Measurements from ENCODE around the gene ADCYAP1. TPM values are rescaled to one million over a fixed set of nuclear protein-coding genes. Genes with fewer than 3 reads are reported as not detected.

Gene ADCYAP1
- total and polyA plus RNA-seq, 4 donors = 0.05 to 0.48 (median 0.11) TPM

DNA sequence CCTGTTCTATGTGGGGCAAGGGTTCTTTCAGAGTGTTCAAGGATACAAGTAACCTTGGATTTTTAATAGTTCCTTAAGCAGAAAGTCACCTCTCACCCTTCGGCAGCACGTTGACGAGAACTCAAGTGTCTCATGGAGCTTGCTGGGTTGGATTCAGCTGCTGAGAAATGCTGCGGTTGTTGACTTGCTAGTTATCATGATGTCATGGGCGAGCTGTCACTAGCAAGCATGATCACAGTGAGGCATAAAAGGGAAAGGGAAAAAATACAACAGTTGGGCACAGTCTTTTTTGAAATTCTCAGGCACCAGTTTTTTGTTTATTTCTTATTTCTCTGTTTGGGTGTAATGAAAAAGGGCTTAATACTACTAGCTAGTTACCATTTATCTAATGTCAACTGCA lies 53.2 kb downstream of the ADCYAP1 start:
- no peak for DNase-seq
- 75 to 89% methylated on average over 5 of the region's 5 CpGs for WGBS, 2 donors

GRCh38 chr18:959854-960253 lies 55.2 kb downstream of the ADCYAP1 start:
- H3K36me3 ChIP-seq (ENCODE audit: control insufficient read depth in 4 of 4, insufficient read depth in 4 of 4, low read length in 4 of 4) = no peaks in the 10 kb centered on the region
- 47 to 48% methylated on average over 5 of the region's 5 CpGs for WGBS, 2 donors
- no peak overlapping the region for H3K9ac ChIP-seq (ENCODE audit: insufficient read depth in 1 of 2, low read length in 2 of 2)
- H3K4me3 ChIP-seq = no peak overlapping the region
- ATAC-seq (ENCODE audit: insufficient read depth, low FRiP score) (no peak), DNase-seq (no peak)
- no peaks in the 10 kb centered on the region for H3K4me1 ChIP-seq (ENCODE audit: control insufficient read depth in 5 of 5, insufficient read depth in 5 of 5, low read length in 5 of 5)
- no peak overlapping the region for H3K27ac ChIP-seq (ENCODE audit: low read depth in 1 of 2, low read length in 1 of 2)
- H3K27me3 ChIP-seq (ENCODE audit: control insufficient read depth in 3 of 3, insufficient read depth in 3 of 3, low read length in 2 of 3) = peaks cover 0 to 10% (median 0%) of the 10 kb centered on the region in 3 donors
- peaks cover 0 to 2% (median 0%) of the 10 kb centered on the region in 4 donors for H3K9me3 ChIP-seq (ENCODE audit: control insufficient read depth in 4 of 4, insufficient read depth in 3 of 4, low read length in 3 of 4)
- TF ChIP-seq, protein P1, sequence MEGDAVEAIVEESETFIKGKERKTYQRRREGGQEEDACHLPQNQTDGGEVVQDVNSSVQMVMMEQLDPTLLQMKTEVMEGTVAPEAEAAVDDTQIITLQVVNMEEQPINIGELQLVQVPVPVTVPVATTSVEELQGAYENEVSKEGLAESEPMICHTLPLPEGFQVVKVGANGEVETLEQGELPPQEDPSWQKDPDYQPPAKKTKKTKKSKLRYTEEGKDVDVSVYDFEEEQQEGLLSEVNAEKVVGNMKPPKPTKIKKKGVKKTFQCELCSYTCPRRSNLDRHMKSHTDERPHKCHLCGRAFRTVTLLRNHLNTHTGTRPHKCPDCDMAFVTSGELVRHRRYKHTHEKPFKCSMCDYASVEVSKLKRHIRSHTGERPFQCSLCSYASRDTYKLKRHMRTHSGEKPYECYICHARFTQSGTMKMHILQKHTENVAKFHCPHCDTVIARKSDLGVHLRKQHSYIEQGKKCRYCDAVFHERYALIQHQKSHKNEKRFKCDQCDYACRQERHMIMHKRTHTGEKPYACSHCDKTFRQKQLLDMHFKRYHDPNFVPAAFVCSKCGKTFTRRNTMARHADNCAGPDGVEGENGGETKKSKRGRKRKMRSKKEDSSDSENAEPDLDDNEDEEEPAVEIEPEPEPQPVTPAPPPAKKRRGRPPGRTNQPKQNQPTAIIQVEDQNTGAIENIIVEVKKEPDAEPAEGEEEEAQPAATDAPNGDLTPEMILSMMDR (IDR thresholded peaks at IDR 0.05; ENCODE audit: control extremely low read depth, extremely low read depth) = no peak

More for the DNA sequence above, 53.2 kb downstream of the ADCYAP1 start:
- Histone ChIP-seq H3K9me3 (ENCODE audit: control insufficient read depth in 4 of 4, insufficient read depth in 3 of 4, low read length in 3 of 4) (peaks cover 0 to 4% (median 0%) of the 10 kb centered on the region in 4 donors), H3K27me3 (ENCODE audit: control insufficient read depth in 3 of 3, insufficient read depth in 3 of 3, low read length in 2 of 3) (peaks cover 0 to 2% (median 0%) of the 10 kb centered on the region in 3 donors), H3K27ac (ENCODE audit: low read depth in 1 of 2, low read length in 1 of 2) (no peak overlapping the region), H3K4me1 (ENCODE audit: control insufficient read depth in 5 of 5, insufficient read depth in 5 of 5, low read length in 5 of 5) (no peaks in the 10 kb centered on the region), H3K36me3 (ENCODE audit: control insufficient read depth in 4 of 4, insufficient read depth in 4 of 4, low read length in 4 of 4) (no peaks in the 10 kb centered on the region), H3K9ac (ENCODE audit: insufficient read depth in 1 of 2, low read length in 2 of 2) (no peak overlapping the region), H3K4me3 (no peak overlapping the region)
- no peak for ATAC-seq (ENCODE audit: insufficient read depth, low FRiP score)
- TF ChIP-seq, protein P1 (IDR thresholded peaks at IDR 0.05; ENCODE audit: control extremely low read depth, extremely low read depth) = no peak

Other genes with a start within 250 kb of the ADCYAP1 start
- 10 to 100 TPM in 1 of 2 donors, 1 to 10 TPM in 1; 7.6 to 23.4 TPM for gene TYMS, start 247.2 kb upstream of the ADCYAP1 start, total RNA-seq
- 1 to 10 TPM; 5.8 to 8.9 TPM for gene TYMS, start 247.2 kb upstream of the ADCYAP1 start, polyA plus RNA-seq
- 100 to 1,000 TPM; 109 to 122 TPM for gene ENOSF1, start 192.2 kb upstream of the ADCYAP1 start, total RNA-seq
- gene ENOSF1, start 192.2 kb upstream of the ADCYAP1 start, polyA plus RNA-seq = 10 to 100 TPM; 26.9 to 92.5 TPM
- gene YES1, start 92.6 kb upstream of the ADCYAP1 start, total RNA-seq = 10 to 100 TPM; 36.6 to 61.7 TPM
- 10 to 100 TPM; 17.9 to 26.6 TPM for gene YES1, start 92.6 kb upstream of the ADCYAP1 start, polyA plus RNA-seq